Measurements from ENCODE around the gene DPP10. TPM values are rescaled to one million over a fixed set of nuclear protein-coding genes. Genes with fewer than 3 reads are reported as not detected.
A peak's percentile ranks its signal among the peaks of the same experiment; 100 is the strongest.

Gene DPP10
- total and polyA plus RNA-seq, 2 of the 13 experiments (the other 11 are each of a cell fraction or from before 2014, with no cell fraction given), result 0.95 to 1.7 TPM

GRCh38 chr2:114724454-114724853 is 282.0 kb downstream of the DPP10 start (continued):
- TF ChIP-seq SMYD3 (CRISPR knock-in tag; IDR thresholded peaks at IDR 0.05) (0 out of 2 replicates have a peak, but pooled peaks have one; percentile 1), ZNF292 (CRISPR knock-in tag; IDR thresholded peaks at IDR 0.05; ENCODE audit: borderline replicate concordance, low read depth) (0 out of 2 replicates have a peak, but pooled peaks have one; percentile 40), FOXP4 (CRISPR knock-in tag; IDR thresholded peaks at IDR 0.05) (no peak), ARID5B (CRISPR knock-in tag; IDR thresholded peaks at IDR 0.05) (peak; percentile 44), TSC22D2 (CRISPR knock-in tag; IDR thresholded peaks at IDR 0.05; ENCODE audit: borderline replicate concordance) (no peak), LCORL (IDR thresholded peaks at IDR 0.05) (peak; percentile 39; the same call in 1 of the 2 replicates), LCORL (CRISPR knock-in tag; IDR thresholded peaks at IDR 0.05) (no peak), TFAP4 (IDR thresholded peaks at IDR 0.05; ENCODE audit: borderline replicate concordance, low read depth) (0 out of 2 replicates have a peak, but pooled peaks have one; percentile 12), HNF4G (IDR thresholded peaks at IDR 0.05; ENCODE audit: borderline replicate concordance, low read depth, low read length) (peak; percentile 69), HNF4G (CRISPR knock-in tag; IDR thresholded peaks at IDR 0.05; ENCODE audit: borderline replicate concordance, low read depth) (no peak), TCF7 (IDR thresholded peaks at IDR 0.05; ENCODE audit: low read depth) (peak; percentile 73), PITX1 (CRISPR knock-in tag; IDR thresholded peaks at IDR 0.05) (peak; percentile 72), TEAD3 (CRISPR knock-in tag; optimal IDR thresholded peaks at IDR 0.05; ENCODE audit: borderline replicate concordance) (peak; percentile 71), ZNF318 (CRISPR knock-in tag; IDR thresholded peaks at IDR 0.05) (no peak), POGZ (CRISPR knock-in tag; IDR thresholded peaks at IDR 0.05) (0 out of 2 replicates have a peak, but pooled peaks have one; percentile 38), CEBPG (CRISPR knock-in tag; IDR thresholded peaks at IDR 0.05) (peak; percentile 78)

Measured in HepG2 (cell line).